Measurements from ENCODE around the gene SSU72.
"Not testable (repeated sequence)": the region's sequence is repeated elsewhere in the genome, so short reads cannot be mapped to it uniquely, and the experiment has no call there.

The SSU72 gene

GRCh38 chr1:1535201-1536018 lies 39.3 kb downstream of the SSU72 start:
- Histone ChIP-seq H3K36me3 (ENCODE audit: control insufficient read depth, low read depth, low read length) (no peaks in the 10 kb centered on the region), H3K4me1 (ENCODE audit: control insufficient read depth, low read depth, low read length) (no peaks in the 10 kb centered on the region), H3K27me3 (ENCODE audit: control insufficient read depth, insufficient read depth, low read length) (no peaks in the 10 kb centered on the region), H3K27ac (ENCODE audit: low read length) (no peak overlapping the region), H3K9ac (ENCODE audit: low read length) (no peak overlapping the region), H3K9me3 (ENCODE audit: control insufficient read depth, low read depth, low read length) (no peaks in the 10 kb centered on the region), H3K4me3 (ENCODE audit: low read length) (no peak overlapping the region)

DNA sequence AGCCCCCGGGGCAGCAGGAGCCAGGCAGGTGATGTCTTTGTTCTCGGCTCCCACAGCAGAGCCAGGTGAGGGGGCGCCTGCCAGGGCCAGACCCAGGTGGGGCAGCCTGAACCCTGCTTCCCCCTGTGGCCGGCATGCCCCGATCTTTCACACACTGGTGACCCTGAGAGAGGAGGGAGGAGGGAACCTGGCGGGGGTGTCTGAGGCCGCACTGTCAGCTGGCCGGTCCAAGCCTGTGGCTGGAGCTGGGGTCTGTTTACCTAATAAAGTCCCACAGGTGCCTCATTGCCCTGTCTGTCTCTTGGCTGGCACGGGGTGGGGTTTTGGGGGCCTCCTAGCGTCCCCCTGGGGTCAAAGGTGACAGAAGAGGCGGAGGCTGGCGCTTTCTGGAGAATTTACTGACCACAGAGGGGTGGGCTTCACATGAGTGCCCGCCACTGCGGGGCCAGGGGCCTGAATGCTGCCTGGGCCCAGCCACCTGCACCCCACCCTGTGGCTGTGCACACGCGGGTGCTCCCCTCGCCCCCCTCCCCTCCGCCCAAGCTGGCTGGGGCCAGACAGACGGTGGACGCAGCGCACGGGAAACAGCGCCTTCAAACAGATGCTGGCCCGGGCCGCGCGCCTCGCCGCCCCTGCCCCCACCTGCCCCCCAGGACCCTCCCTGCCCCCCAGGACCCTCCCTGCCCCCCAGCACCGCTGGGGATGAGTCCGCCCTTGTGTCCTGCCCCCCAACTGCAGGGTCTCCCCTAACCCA lies 40.1 kb downstream of the SSU72 start:
- no peak overlapping the region for H3K4me3 ChIP-seq (ENCODE audit: low read length)
- no peaks in the 10 kb centered on the region for H3K27me3 ChIP-seq (ENCODE audit: control insufficient read depth, insufficient read depth, low read length)
- H3K27ac ChIP-seq (ENCODE audit: low read length) = no peak overlapping the region
- H3K9me3 ChIP-seq (ENCODE audit: control insufficient read depth, low read depth, low read length) = no peaks in the 10 kb centered on the region
- no peaks in the 10 kb centered on the region for H3K4me1 ChIP-seq (ENCODE audit: control insufficient read depth, low read depth, low read length)
- H3K9ac ChIP-seq (ENCODE audit: low read length) = no peak overlapping the region
- H3K36me3 ChIP-seq (ENCODE audit: control insufficient read depth, low read depth, low read length) = peaks cover 2% of the 10 kb centered on the region

DNA sequence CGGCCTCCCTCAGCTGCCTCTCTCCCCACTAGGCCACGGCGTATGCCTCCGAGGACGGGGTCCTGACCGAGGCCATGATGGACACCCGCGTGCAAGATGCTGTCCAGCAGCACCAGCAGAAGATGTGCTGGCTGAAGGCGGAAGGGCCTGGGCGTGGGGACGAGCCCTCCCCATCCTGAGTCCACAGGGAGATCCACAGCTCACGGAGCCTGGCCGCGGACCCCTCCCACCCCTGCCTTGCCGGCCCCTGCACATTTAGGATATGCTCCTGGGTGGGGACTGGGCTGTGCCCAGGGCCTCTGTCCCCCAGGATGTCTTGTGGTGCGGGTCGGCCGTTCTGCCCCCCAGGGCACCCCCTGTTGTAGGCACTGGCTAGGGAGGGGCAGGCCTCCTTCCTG lies 40.8 kb downstream of the SSU72 start:
- H3K4me3 ChIP-seq (ENCODE audit: low read length); H3K4me1 ChIP-seq (ENCODE audit: control insufficient read depth, low read depth, low read length); H3K36me3 ChIP-seq (ENCODE audit: control insufficient read depth, low read depth, low read length); H3K9ac ChIP-seq (ENCODE audit: low read length); H3K27me3 ChIP-seq (ENCODE audit: control insufficient read depth, insufficient read depth, low read length); H3K27ac ChIP-seq (ENCODE audit: low read length); H3K9me3 ChIP-seq (ENCODE audit: control insufficient read depth, low read depth, low read length): not testable (repeated sequence)

GRCh38 chr1:1533176-1533893 lies 41.3 kb downstream of the SSU72 start:
- H3K4me3 ChIP-seq (ENCODE audit: low read length); H3K9me3 ChIP-seq (ENCODE audit: control insufficient read depth, low read depth, low read length); H3K9ac ChIP-seq (ENCODE audit: low read length); H3K27me3 ChIP-seq (ENCODE audit: control insufficient read depth, insufficient read depth, low read length); H3K27ac ChIP-seq (ENCODE audit: low read length); H3K36me3 ChIP-seq (ENCODE audit: control insufficient read depth, low read depth, low read length); H3K4me1 ChIP-seq (ENCODE audit: control insufficient read depth, low read depth, low read length): not testable (repeated sequence)

DNA sequence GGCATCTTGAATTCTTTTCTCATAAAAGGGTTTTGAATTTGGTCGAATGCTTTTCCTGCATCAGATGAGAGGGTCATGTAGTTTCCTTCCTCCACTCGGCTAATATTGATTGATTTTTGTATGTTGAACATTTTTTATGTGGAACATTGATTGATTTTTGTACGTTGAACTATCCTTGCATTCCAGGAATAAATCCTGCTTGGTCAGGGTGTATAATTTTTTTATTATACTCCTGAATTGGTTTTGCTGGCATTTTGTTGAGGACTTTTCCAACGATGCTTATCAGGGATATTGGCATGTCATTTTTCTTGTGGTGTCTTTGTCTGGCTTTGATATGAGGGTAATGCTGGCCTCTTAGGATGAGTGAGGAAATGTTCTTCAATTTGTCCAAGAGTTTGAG lies 42.7 kb downstream of the SSU72 start:
- H3K27me3 ChIP-seq (ENCODE audit: control insufficient read depth, insufficient read depth, low read length) = no peaks in the 10 kb centered on the region
- no peak overlapping the region for H3K9ac ChIP-seq (ENCODE audit: low read length)
- H3K4me1 ChIP-seq (ENCODE audit: control insufficient read depth, low read depth, low read length) = no peaks in the 10 kb centered on the region
- H3K36me3 ChIP-seq (ENCODE audit: control insufficient read depth, low read depth, low read length) = peaks cover 15% of the 10 kb centered on the region
- H3K9me3 ChIP-seq (ENCODE audit: control insufficient read depth, low read depth, low read length) = no peaks in the 10 kb centered on the region
- no peak overlapping the region for H3K27ac ChIP-seq (ENCODE audit: low read length)
- H3K4me3 ChIP-seq (ENCODE audit: low read length) = no peak overlapping the region

- Histone ChIP-seq H3K36me3 (ENCODE audit: control insufficient read depth, low read depth, low read length) (peaks cover 22% of the 10 kb centered on the region), H3K4me3 (ENCODE audit: low read length) (no peak overlapping the region), H3K4me1 (ENCODE audit: control insufficient read depth, low read depth, low read length) (no peaks in the 10 kb centered on the region), H3K9ac (ENCODE audit: low read length) (no peak overlapping the region), H3K27ac (ENCODE audit: low read length) (no peak overlapping the region), H3K9me3 (ENCODE audit: control insufficient read depth, low read depth, low read length) (no peaks in the 10 kb centered on the region), H3K27me3 (ENCODE audit: control insufficient read depth, insufficient read depth, low read length) (no peaks in the 10 kb centered on the region)
Observed at GRCh38 chr1:1529936-1530335, 44.7 kb downstream of the SSU72 start.

GRCh38 chr1:1529321-1529720 lies 45.3 kb downstream of the SSU72 start:
- no peak overlapping the region for H3K27ac ChIP-seq (ENCODE audit: low read length)
- H3K4me3 ChIP-seq (ENCODE audit: low read length) = no peak overlapping the region
- peaks cover 22% of the 10 kb centered on the region for H3K36me3 ChIP-seq (ENCODE audit: control insufficient read depth, low read depth, low read length)
- H3K27me3 ChIP-seq (ENCODE audit: control insufficient read depth, insufficient read depth, low read length) = no peaks in the 10 kb centered on the region
- no peaks in the 10 kb centered on the region for H3K4me1 ChIP-seq (ENCODE audit: control insufficient read depth, low read depth, low read length)
- H3K9me3 ChIP-seq (ENCODE audit: control insufficient read depth, low read depth, low read length) = no peaks in the 10 kb centered on the region
- H3K9ac ChIP-seq (ENCODE audit: low read length) = no peak overlapping the region

GRCh38 chr1:1528301-1529267 lies 46.1 kb downstream of the SSU72 start:
- peaks cover 22% of the 10 kb centered on the region for H3K36me3 ChIP-seq (ENCODE audit: control insufficient read depth, low read depth, low read length)
- H3K4me3 ChIP-seq (ENCODE audit: low read length) = no peak overlapping the region
- no peaks in the 10 kb centered on the region for H3K9me3 ChIP-seq (ENCODE audit: control insufficient read depth, low read depth, low read length)
- H3K27ac ChIP-seq (ENCODE audit: low read length) = no peak overlapping the region
- no peaks in the 10 kb centered on the region for H3K4me1 ChIP-seq (ENCODE audit: control insufficient read depth, low read depth, low read length)
- H3K27me3 ChIP-seq (ENCODE audit: control insufficient read depth, insufficient read depth, low read length) = no peaks in the 10 kb centered on the region
- H3K9ac ChIP-seq (ENCODE audit: low read length) = no peak overlapping the region

DNA sequence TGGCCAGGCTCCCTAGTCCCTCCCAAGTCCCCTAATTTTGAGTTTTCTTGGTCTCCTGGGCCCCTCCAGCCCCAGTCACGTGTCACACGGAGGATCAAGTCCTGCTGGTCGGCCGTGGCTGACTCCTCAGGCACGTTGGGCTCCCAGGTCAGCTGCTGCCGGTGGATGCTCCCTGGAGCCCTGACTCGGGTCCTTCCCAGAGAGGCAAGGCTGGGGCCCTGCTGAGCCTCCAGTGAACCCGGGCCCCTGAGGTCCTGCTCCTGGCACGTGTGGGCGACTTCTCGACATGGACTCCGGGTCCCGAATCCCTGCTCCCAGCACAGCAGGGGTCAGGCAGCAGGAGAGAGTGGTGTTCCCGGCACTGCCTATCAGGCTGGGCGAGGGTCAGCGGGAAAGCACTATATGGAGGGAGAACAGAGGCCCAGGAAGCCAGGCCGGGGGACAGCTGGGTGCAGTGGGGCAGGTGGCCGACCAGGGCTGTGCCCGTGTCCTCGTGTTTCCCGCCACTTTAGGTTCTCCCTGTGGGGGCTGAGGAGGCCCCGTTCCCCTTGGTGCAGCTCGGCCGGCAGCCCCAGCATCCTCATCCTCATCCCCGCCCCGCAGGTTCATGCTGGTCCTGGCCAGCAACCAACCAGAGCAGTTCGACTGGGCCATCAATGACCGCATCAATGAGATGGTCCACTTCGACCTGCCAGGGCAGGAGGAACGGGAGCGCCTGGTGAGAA lies 47.4 kb downstream of the SSU72 start:
- Histone ChIP-seq H3K4me3 (ENCODE audit: low read length) (no peak overlapping the region), H3K9me3 (ENCODE audit: control insufficient read depth, low read depth, low read length) (no peaks in the 10 kb centered on the region), H3K4me1 (ENCODE audit: control insufficient read depth, low read depth, low read length) (no peaks in the 10 kb centered on the region), H3K9ac (ENCODE audit: low read length) (no peak overlapping the region), H3K27me3 (ENCODE audit: control insufficient read depth, insufficient read depth, low read length) (no peaks in the 10 kb centered on the region), H3K36me3 (ENCODE audit: control insufficient read depth, low read depth, low read length) (peaks cover 22% of the 10 kb centered on the region), H3K27ac (ENCODE audit: low read length) (no peak overlapping the region)

DNA sequence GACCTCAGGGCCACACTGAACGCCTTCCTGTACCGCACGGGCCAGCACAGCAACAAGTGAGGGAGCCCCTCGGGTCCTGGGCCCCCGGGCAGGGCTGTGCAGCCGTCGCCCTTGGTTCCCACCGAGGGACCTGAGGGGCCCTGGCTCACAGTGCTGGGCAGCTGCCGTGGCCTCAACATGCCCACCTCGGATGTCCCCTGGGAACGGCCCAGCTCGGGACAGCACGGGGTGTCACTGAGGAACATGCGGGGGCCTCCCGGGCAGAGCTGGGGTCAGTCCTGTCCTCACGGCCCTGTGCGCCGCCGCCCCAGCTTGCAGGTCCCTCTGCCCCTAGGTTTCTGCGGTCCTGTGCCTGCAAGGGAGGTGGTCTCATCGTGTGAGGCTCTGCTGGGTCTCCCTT lies 48.2 kb downstream of the SSU72 start:
- not testable (repeated sequence) for H3K4me3 ChIP-seq (ENCODE audit: low read length); H3K9ac ChIP-seq (ENCODE audit: low read length); H3K27ac ChIP-seq (ENCODE audit: low read length); H3K27me3 ChIP-seq (ENCODE audit: control insufficient read depth, insufficient read depth, low read length); H3K9me3 ChIP-seq (ENCODE audit: control insufficient read depth, low read depth, low read length); H3K4me1 ChIP-seq (ENCODE audit: control insufficient read depth, low read depth, low read length)
- peaks cover 22% of the 10 kb centered on the region for H3K36me3 ChIP-seq (ENCODE audit: control insufficient read depth, low read depth, low read length)

Measured in iPS-18a (cell line).